ENCODE measurements around the gene IL17RC. TPM values are rescaled to one million over a fixed set of nuclear protein-coding genes. Genes with fewer than 3 reads are reported as not detected.
A peak's percentile ranks its signal among the peaks of the same experiment; 100 is the strongest.

Gene IL17RC
- polyA plus RNA-seq, 1 experiment = 17.3 TPM

- ChIA-PET CTCF (interaction anchor here (0.8 to 2.7 kb wide), 2 partner anchors 29 to 54 kb away, joined by 7 to 9 read pairs; no protein-coding TSS in a partner anchor), POLR2A (interaction anchor here (1.3 kb wide), 1 partner anchor 29 kb away, joined by 6 read pairs; no protein-coding TSS in a partner anchor)
- Histone ChIP-seq H3K4me3 (ENCODE audit: low read depth, low read length) (peak overlapping the region; percentile 23), H3K9me3 (ENCODE audit: control insufficient read depth, insufficient read depth, low read length) (no peaks in the 10 kb centered on the region), H3K27ac (ENCODE audit: low read depth, low read length) (peak overlapping the region; percentile 63), H3K27me3 (ENCODE audit: control insufficient read depth, insufficient read depth, low read length) (no peaks in the 10 kb centered on the region)
- no peak for TF ChIP-seq CTCF (IDR thresholded peaks at IDR 0.05; ENCODE audit: low read depth, low read length)
- DNase-seq (ENCODE audit: low read depth, low spot score) = no peak
Observed at GRCh38 chr3:9903238-9903624, 13.7 kb upstream of the IL17RC start.

GRCh38 chr3:9903904-9904303, 13.0 kb upstream of the IL17RC start:
- POLR2A ChIA-PET = no interaction called here
- TF ChIP-seq CTCF (IDR thresholded peaks at IDR 0.05; ENCODE audit: low read depth, low read length) = no peak
- DNase-seq (ENCODE audit: low read depth, low spot score) = no peak
- no peaks in the 10 kb centered on the region for H3K9me3 ChIP-seq (ENCODE audit: control insufficient read depth, insufficient read depth, low read length)
- CTCF ChIA-PET = no interaction called here
- no peaks in the 10 kb centered on the region for H3K27me3 ChIP-seq (ENCODE audit: control insufficient read depth, insufficient read depth, low read length)
- no peak overlapping the region for H3K4me3 ChIP-seq (ENCODE audit: low read depth, low read length)
- no peak overlapping the region for H3K27ac ChIP-seq (ENCODE audit: low read depth, low read length)

GRCh38 chr3:9906480-9906879, 10.4 kb upstream of the IL17RC start:
- Histone ChIP-seq H3K27ac (ENCODE audit: low read depth, low read length) (no peak overlapping the region), H3K4me3 (ENCODE audit: low read depth, low read length) (no peak overlapping the region), H3K9me3 (ENCODE audit: control insufficient read depth, insufficient read depth, low read length) (no peaks in the 10 kb centered on the region), H3K27me3 (ENCODE audit: control insufficient read depth, insufficient read depth, low read length) (no peaks in the 10 kb centered on the region)
- TF ChIP-seq CTCF (IDR thresholded peaks at IDR 0.05; ENCODE audit: low read depth, low read length) = no peak
- ChIA-PET CTCF (interaction anchor here (1.0 to 1.1 kb wide), 2 partner anchors 9 to 57 kb away, joined by 3 read pairs; no protein-coding TSS in a partner anchor), POLR2A (no interaction called here)
- no peak for DNase-seq (ENCODE audit: low read depth, low spot score)

- no peak for DNase-seq (ENCODE audit: low read depth, low spot score)
- no peaks in the 10 kb centered on the region for H3K27me3 ChIP-seq (ENCODE audit: control insufficient read depth, insufficient read depth, low read length)
- TF ChIP-seq CTCF (IDR thresholded peaks at IDR 0.05; ENCODE audit: low read depth, low read length) = no peak
- no peak overlapping the region for H3K27ac ChIP-seq (ENCODE audit: low read depth, low read length)
- no peaks in the 10 kb centered on the region for H3K9me3 ChIP-seq (ENCODE audit: control insufficient read depth, insufficient read depth, low read length)
- POLR2A ChIA-PET = no interaction called here
- CTCF ChIA-PET = no interaction called here
- H3K4me3 ChIP-seq (ENCODE audit: low read depth, low read length) = no peak overlapping the region
Observed at GRCh38 chr3:9908286-9908685, 8.6 kb upstream of the IL17RC start.

GRCh38 chr3:9909221-9910013, 7.5 kb upstream of the IL17RC start:
- Histone ChIP-seq H3K9me3 (ENCODE audit: control insufficient read depth, insufficient read depth, low read length) (no peaks in the 10 kb centered on the region), H3K4me3 (ENCODE audit: low read depth, low read length) (no peak overlapping the region), H3K27ac (ENCODE audit: low read depth, low read length) (no peak overlapping the region), H3K27me3 (ENCODE audit: control insufficient read depth, insufficient read depth, low read length) (no peaks in the 10 kb centered on the region)
- POLR2A ChIA-PET = no interaction called here
- no peak for DNase-seq (ENCODE audit: low read depth, low spot score)
- TF ChIP-seq CTCF (IDR thresholded peaks at IDR 0.05; ENCODE audit: low read depth, low read length) = no peak
- CTCF ChIA-PET = no interaction called here

Data from AG04450 (cell line).